CD14-positive monocyte (primary cell): Measurements from ENCODE around the gene ABLIM3. TPM values are rescaled to one million over a fixed set of nuclear protein-coding genes. Genes with fewer than 3 reads are reported as not detected.
A peak's percentile ranks its signal among the peaks of the same experiment; 100 is the strongest.

Experiments
- DNase-seq, 3 donors: peaks; one replicate each; pipeline ENCODE4 v3.0.0-alpha.2; 2011 to 2022
- H2AFZ ChIP-seq: 2 replicates; pipeline ENCODE4 v1.6.0; 2012; ENCODE audit warnings: mild to moderate bottlenecking, low read depth, low read length, inconsistent platforms; ENCODE audit not compliant: insufficient read depth, poor library complexity, severe bottlenecking
- H3K27ac ChIP-seq, 2 donors: 1 replicate in 1 of 2; 2 replicates in 1 of 2; pipeline ENCODE4 v1.5.1; 2012 to 2013; ENCODE audit warnings: low read length in 2 of 2, control low read depth in 1 of 2, inconsistent platforms in 1 of 2, low read depth in 1 of 2, mild to moderate bottlenecking in 1 of 2
- H3K27me3 ChIP-seq, 2 donors: one replicate each; pipeline versions ENCODE4 v1.6.0 to v1.6.1; 2011 to 2013; ENCODE audit warnings: low read length in 2 of 2; ENCODE audit not compliant: control insufficient read depth in 2 of 2, insufficient read depth in 2 of 2
- H3K36me3 ChIP-seq, 2 donors: replicated peaks in 1 of 2; 1 replicate in 1 of 2; 2 replicates in 1 of 2; pipeline versions ENCODE4 v1.5.1 to v1.6.1; 2012 to 2013; ENCODE audit warnings: low read length in 2 of 2, control low read depth in 1 of 2, inconsistent platforms in 1 of 2, mild to moderate bottlenecking in 1 of 2; ENCODE audit not compliant: insufficient read depth in 2 of 2, control insufficient read depth in 1 of 2
- H3K4me1 ChIP-seq, 2 donors: 1 replicate in 1 of 2; 2 replicates in 1 of 2; pipeline versions ENCODE4 v1.5.1 to v1.6.1; 2012 to 2013; ENCODE audit warnings: low read length in 2 of 2, control low read depth in 1 of 2, inconsistent platforms in 1 of 2, mild to moderate bottlenecking in 1 of 2, moderate library complexity in 1 of 2; ENCODE audit not compliant: insufficient read depth in 2 of 2, control insufficient read depth in 1 of 2
- H3K4me2 ChIP-seq: replicated peaks from 2 replicates; pipeline ENCODE3; 2012; ENCODE audit warnings: low read length, moderate library complexity, mild to moderate bottlenecking; ENCODE audit not compliant: poor library complexity, severe bottlenecking; ENCODE audit errors: extremely low read depth
- H3K4me3 ChIP-seq, 3 experiments: fragments of 200-600 bp in 1 of 3; sonication (generic) in 1 of 3; replicated peaks in 1 of 3; 1 replicate in 2 of 3; 2 replicates in 1 of 3; pipeline ENCODE4 v1.5.1; 2011 to 2013; ENCODE audit warnings: low read length in 3 of 3, mild to moderate bottlenecking in 3 of 3, control low read depth in 2 of 3, low read depth in 2 of 3, inconsistent platforms in 1 of 3, moderate library complexity in 1 of 3
- H3K79me2 ChIP-seq: 2 replicates; pipeline ENCODE4 v1.6.0; 2012; ENCODE audit warnings: mild to moderate bottlenecking, control low read depth, inconsistent platforms, low read length, moderate library complexity; ENCODE audit not compliant: insufficient read depth
- H3K9ac ChIP-seq: 2 replicates; pipeline ENCODE4 v1.6.0; 2017; ENCODE audit warnings: low read length, mild to moderate bottlenecking; ENCODE audit not compliant: insufficient read depth, poor library complexity, severe bottlenecking
- H3K9me3 ChIP-seq, 2 donors: replicated peaks in 1 of 2; 1 replicate in 1 of 2; 2 replicates in 1 of 2; pipeline versions ENCODE4 v1.5.1 to v1.6.1; 2012 to 2013; ENCODE audit warnings: low read length in 2 of 2, control low read depth in 1 of 2; ENCODE audit not compliant: control insufficient read depth in 1 of 2, insufficient read depth in 1 of 2
- H4K20me1 ChIP-seq: 2 replicates; pipeline ENCODE4 v1.6.0; 2012; ENCODE audit warnings: mild to moderate bottlenecking, low read length, control low read depth, moderate library complexity; ENCODE audit not compliant: insufficient read depth
- H3K27ac Mint-ChIP-seq, 7 donors: one replicate each; pipeline ENCODE4 v1.8.0; 2020; ENCODE audit warnings: mild to moderate bottlenecking in 7 of 7, mixed read lengths in 7 of 7, moderate library complexity in 6 of 7, inconsistent platforms in 2 of 7
- H3K27me3 Mint-ChIP-seq, 3 donors: one replicate each; pipeline ENCODE4 v1.8.0; 2021 to 2022; ENCODE audit warnings: low read depth in 3 of 3, mild to moderate bottlenecking in 3 of 3, mixed read lengths in 3 of 3, moderate library complexity in 3 of 3, inconsistent platforms in 1 of 3
- H3K36me3 Mint-ChIP-seq, 2 donors: one replicate each; pipeline ENCODE4 v1.8.0; 2020; ENCODE audit warnings: mixed read lengths in 2 of 2, inconsistent platforms in 1 of 2, mild to moderate bottlenecking in 1 of 2
- H3K4me1 Mint-ChIP-seq: one replicate; pipeline ENCODE4 v1.8.0; 2020; ENCODE audit warnings: mild to moderate bottlenecking, mixed read lengths
- H3K4me3 Mint-ChIP-seq, 2 donors: one replicate each; pipeline ENCODE4 v1.8.0; 2020; ENCODE audit warnings: mild to moderate bottlenecking in 2 of 2, mixed read lengths in 2 of 2, moderate library complexity in 1 of 2
- H3K9me3 Mint-ChIP-seq, 7 donors: one replicate each; pipeline ENCODE4 v1.8.0; 2020 to 2022; ENCODE audit warnings: mixed read lengths in 7 of 7, mild to moderate bottlenecking in 6 of 7, moderate library complexity in 6 of 7, inconsistent platforms in 2 of 7
- WGBS: methylation state at CpG from one replicate; pipeline ENCODE4 v1.1.5; 2013; ENCODE audit warnings: missing lambda C conversion rate; ENCODE audit not compliant: insufficient coverage; 5-methylcytosine and 5-hydroxymethylcytosine counted together
- intact Hi-C, 2 donors: fragments of 100-400 bp; cut with micrococcal nuclease; formaldehyde crosslinking; loops; one replicate each; pipeline versions ENCODE4 v1.15.0 to v1.15.1; 2023
- polyA plus RNA-seq, 3 donors: library from polyadenylated mRNA; depleted of rRNA in 1 of 3; unstranded in 2 of 3; stranded (reverse) in 1 of 3; fragments of 300-500 nt in 2 of 3; fragments of >200 nt in 1 of 3; fragmentation: Illumina TruSeq in 2 of 3; gene quantifications; 1 replicate in 2 of 3; 2 replicates in 1 of 3; pipeline ENCODE4 v1.2.3, GENCODE V29; 2012 to 2021
- TF ChIP-seq, protein P1 (sequence below): fragments of 200-600 bp; IDR thresholded peaks from one replicate; pipeline ENCODE4 v1.8.0; 2022; ENCODE audit warnings: antibody characterized with exemption, mild to moderate bottlenecking

ABLIM3 gene
- polyA plus RNA-seq, 3 donors, result 0.22 to 0.74 TPM; not detected in 1

DNA sequence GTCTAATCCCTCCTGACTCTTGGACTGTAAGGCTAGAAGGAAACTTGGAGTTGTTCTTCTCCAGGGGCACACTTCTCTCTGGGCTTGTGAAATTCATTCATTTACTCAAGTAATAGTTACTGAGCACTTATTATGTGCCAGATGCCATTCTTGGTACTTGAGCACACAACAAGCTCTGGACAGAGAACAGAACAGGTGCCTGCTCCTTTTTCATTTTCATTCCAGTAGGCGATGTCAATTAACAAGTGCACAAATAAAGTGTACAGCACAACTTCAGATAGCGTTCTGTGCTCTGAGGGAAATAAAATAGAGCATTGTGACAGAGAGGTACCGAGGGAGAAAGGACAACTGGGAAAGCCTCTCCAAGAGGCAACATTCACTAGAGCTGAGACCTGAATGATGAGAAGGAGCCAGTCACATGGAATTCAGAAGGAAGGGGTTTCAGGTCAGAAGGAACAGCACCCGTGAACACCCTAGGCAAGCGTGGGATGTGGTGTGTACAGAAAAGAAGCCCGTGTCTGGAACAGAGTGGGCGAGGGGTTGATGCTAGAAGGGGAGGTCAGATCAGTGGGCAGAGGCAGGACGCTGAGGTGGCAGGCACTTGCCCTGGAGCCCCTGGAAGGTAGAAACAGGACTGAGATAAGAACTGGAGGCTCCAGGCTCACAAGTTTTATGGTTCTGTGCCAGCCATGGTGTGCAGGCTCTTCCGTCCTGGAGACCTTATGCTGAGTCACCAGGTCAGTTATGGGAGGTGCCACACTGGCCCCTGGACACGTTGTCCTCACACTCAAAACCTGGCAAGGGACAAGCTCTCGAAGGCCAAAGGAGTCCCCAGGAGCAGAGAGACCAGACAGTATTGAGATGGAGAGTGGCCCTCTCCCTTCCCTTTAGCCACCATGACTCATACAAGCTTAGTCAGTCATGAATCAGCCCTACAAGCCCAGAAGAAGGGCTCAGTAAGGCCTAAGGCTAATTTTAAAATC lies 7.2 kb upstream of the ABLIM3 start:
- intact Hi-C loops, result no loop called here
- peak; percentile 44 to 63 (median 63) for DNase-seq
- H3K9ac ChIP-seq, result no peak overlapping the region
- H3K79me2 ChIP-seq, result no peaks in the 10 kb centered on the region
- no peak overlapping the region for H2AFZ ChIP-seq
- no peak overlapping the region for H3K4me3 Mint-ChIP-seq
- peaks cover 7 to 15% (median 9%) of the 10 kb centered on the region in 3 donors for H3K27me3 Mint-ChIP-seq
- H3K36me3 Mint-ChIP-seq, result no peaks in the 10 kb centered on the region
- no peaks in the 10 kb centered on the region for H3K36me3 ChIP-seq
- no peaks in the 10 kb centered on the region for H3K9me3 ChIP-seq
- H4K20me1 ChIP-seq, result no peaks in the 10 kb centered on the region
- no peak overlapping the region for H3K4me3 ChIP-seq
- 93% methylated on average over 5 of the region's 11 CpGs for WGBS
- no peaks in the 10 kb centered on the region for H3K9me3 Mint-ChIP-seq
- TF ChIP-seq, protein P1, sequence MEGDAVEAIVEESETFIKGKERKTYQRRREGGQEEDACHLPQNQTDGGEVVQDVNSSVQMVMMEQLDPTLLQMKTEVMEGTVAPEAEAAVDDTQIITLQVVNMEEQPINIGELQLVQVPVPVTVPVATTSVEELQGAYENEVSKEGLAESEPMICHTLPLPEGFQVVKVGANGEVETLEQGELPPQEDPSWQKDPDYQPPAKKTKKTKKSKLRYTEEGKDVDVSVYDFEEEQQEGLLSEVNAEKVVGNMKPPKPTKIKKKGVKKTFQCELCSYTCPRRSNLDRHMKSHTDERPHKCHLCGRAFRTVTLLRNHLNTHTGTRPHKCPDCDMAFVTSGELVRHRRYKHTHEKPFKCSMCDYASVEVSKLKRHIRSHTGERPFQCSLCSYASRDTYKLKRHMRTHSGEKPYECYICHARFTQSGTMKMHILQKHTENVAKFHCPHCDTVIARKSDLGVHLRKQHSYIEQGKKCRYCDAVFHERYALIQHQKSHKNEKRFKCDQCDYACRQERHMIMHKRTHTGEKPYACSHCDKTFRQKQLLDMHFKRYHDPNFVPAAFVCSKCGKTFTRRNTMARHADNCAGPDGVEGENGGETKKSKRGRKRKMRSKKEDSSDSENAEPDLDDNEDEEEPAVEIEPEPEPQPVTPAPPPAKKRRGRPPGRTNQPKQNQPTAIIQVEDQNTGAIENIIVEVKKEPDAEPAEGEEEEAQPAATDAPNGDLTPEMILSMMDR, result no peak
- H3K4me1 Mint-ChIP-seq, result peaks cover 9% of the 10 kb centered on the region
- H3K27ac Mint-ChIP-seq, result no peak overlapping the region
- H3K27me3 ChIP-seq, result no peaks in the 10 kb centered on the region
- no peak overlapping the region for H3K4me2 ChIP-seq
- no peak overlapping the region for H3K27ac ChIP-seq
- peaks cover 0 to 8% of the 10 kb centered on the region in 2 donors for H3K4me1 ChIP-seq

DNA sequence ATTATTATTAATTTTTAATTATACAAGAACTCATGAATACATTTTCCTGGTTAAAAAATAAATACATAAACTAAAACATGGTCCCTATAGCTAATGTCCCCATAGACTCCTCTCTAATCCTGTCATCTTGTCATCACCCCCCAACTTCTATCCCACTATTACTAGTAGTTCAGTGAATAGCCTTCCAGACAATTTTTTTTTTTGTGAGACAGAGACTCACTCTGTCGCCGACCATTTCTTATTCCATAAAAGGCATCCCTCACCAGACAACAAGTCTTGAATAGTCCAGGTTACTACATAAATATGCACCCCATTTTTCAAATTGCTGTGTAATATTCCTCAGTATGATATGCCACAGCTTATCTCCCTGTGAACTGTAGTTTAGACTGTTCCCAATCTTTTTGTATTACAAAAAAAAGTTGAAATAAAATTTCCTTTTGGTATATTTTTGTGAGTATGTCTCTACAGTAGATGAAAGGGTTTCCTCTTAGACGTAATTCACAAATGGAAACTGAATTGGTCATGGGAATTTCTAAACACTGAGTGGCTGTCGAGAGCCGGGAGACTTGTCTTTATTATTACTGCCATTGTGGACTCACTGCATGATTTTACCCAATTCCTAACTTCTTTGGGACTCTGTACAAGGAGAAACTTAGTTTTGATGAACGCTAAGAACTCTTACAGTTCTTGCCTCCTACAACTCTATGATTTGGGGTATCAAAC lies 6.4 kb upstream of the ABLIM3 start:
- Histone ChIP-seq H3K36me3 (no peaks in the 10 kb centered on the region), H3K4me2 (no peak overlapping the region), H3K9ac (no peak overlapping the region), H3K79me2 (no peaks in the 10 kb centered on the region), H4K20me1 (no peaks in the 10 kb centered on the region), H3K4me1 (peaks cover 0 to 8% of the 10 kb centered on the region in 2 donors), H3K9me3 (no peaks in the 10 kb centered on the region), H3K27ac (no peak overlapping the region), H3K4me3 (no peak overlapping the region), H3K27me3 (no peaks in the 10 kb centered on the region), H2AFZ (no peak overlapping the region)
- Mint-ChIP-seq H3K27me3 (peaks cover 7 to 15% (median 9%) of the 10 kb centered on the region in 3 donors), H3K27ac (peak overlapping the region in 1 of 7 donors; percentile 10), H3K4me3 (no peak overlapping the region), H3K4me1 (peaks cover 9% of the 10 kb centered on the region), H3K36me3 (no peaks in the 10 kb centered on the region), H3K9me3 (no peaks in the 10 kb centered on the region)
- TF ChIP-seq, protein P1, result no peak
- DNase-seq, result no peak
- intact Hi-C loops, result no loop called here
- 71% methylated on average over 3 of the region's 6 CpGs for WGBS
